Measurements from ENCODE around the gene RAD23A. TPM values are rescaled to one million over a fixed set of nuclear protein-coding genes. Genes with fewer than 3 reads are reported as not detected.
A peak's percentile ranks its signal among the peaks of the same experiment; 100 is the strongest.

Gene RAD23A
- total and polyA plus RNA-seq, 10 of the 15 experiments (the other 5 are each of a cell fraction or from before 2014, with no cell fraction given): 8.8 to 198 (median 119) TPM

DNA sequence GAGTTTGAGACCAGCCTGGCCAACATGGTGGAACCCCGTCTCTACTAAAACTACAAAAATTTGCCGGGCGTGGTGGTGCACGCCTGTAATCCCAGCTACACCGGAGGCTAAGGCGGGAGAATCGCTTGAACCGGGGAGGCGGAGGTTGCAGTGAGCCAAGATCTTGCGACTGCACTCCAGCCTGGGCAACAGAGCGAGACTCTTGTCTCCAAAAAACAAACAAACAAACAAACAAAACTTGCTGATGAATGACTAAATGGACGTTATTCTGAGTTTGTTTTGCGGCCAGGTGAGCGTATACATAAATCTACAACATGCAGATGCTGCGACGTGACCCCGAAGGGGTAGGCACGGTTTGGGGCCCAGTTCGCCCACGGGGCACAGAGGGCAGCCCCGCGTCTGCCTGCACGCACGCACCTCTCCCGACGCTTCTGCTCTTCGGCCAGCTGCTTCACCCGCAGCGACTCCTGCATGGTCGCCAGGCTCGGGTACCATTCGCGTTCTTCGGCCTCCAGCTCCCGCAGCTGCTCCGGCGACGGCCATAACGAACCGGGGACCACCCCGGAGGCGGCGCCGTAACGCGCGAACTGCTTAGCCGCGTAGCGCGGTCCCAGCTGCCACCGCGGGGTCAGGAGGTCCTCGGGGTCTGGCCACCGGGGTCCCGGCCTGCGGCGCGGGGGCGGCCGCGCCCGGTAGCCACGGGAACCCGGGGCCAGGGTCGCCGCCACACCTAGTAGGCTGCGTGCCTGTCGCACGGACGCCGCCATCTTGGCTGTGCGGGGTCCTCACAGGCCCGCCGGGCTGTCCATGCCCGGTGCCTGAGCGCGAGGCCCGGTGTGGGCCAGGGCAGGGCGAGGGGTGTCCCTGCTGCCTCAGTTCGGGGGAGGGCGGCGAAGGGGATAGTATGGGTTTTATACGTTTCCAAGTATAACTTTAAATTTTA is 11.1 kb downstream of the RAD23A start, which contains the start of gene GADD45GIP1 (continued):
- TF ChIP-seq EP300 (IDR thresholded peaks at IDR 0.05; ENCODE audit: borderline replicate concordance in 1 of 2, control insufficient read depth in 1 of 2, low read depth in 2 of 2, low read length in 2 of 2): no peak
- no peak for TF ChIP-seq SMC3 (IDR thresholded peaks at IDR 0.05; ENCODE audit: borderline replicate concordance, low read length)
- no peak for TF ChIP-seq PAX5 (IDR thresholded peaks at IDR 0.05; ENCODE audit: borderline replicate concordance, low read depth, low read length)
- TF ChIP-seq, protein P1, sequence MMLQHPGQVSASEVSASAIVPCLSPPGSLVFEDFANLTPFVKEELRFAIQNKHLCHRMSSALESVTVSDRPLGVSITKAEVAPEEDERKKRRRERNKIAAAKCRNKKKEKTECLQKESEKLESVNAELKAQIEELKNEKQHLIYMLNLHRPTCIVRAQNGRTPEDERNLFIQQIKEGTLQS (IDR thresholded peaks at IDR 0.05; ENCODE audit: borderline replicate concordance, extremely low read depth, low read depth, low read length): no peak
- TF ChIP-seq, protein P2, sequence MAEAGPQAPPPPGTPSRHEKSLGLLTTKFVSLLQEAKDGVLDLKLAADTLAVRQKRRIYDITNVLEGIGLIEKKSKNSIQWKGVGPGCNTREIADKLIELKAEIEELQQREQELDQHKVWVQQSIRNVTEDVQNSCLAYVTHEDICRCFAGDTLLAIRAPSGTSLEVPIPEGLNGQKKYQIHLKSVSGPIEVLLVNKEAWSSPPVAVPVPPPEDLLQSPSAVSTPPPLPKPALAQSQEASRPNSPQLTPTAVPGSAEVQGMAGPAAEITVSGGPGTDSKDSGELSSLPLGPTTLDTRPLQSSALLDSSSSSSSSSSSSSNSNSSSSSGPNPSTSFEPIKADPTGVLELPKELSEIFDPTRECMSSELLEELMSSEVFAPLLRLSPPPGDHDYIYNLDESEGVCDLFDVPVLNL (IDR thresholded peaks at IDR 0.05; ENCODE audit: low read depth, low read length): no peak
- TF ChIP-seq, protein P3, sequence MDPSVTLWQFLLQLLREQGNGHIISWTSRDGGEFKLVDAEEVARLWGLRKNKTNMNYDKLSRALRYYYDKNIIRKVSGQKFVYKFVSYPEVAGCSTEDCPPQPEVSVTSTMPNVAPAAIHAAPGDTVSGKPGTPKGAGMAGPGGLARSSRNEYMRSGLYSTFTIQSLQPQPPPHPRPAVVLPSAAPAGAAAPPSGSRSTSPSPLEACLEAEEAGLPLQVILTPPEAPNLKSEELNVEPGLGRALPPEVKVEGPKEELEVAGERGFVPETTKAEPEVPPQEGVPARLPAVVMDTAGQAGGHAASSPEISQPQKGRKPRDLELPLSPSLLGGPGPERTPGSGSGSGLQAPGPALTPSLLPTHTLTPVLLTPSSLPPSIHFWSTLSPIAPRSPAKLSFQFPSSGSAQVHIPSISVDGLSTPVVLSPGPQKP (IDR thresholded peaks at IDR 0.05; ENCODE audit: low read depth, low read length): no peak
- TF ChIP-seq, protein P4, sequence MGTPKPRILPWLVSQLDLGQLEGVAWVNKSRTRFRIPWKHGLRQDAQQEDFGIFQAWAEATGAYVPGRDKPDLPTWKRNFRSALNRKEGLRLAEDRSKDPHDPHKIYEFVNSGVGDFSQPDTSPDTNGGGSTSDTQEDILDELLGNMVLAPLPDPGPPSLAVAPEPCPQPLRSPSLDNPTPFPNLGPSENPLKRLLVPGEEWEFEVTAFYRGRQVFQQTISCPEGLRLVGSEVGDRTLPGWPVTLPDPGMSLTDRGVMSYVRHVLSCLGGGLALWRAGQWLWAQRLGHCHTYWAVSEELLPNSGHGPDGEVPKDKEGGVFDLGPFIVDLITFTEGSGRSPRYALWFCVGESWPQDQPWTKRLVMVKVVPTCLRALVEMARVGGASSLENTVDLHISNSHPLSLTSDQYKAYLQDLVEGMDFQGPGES (IDR thresholded peaks at IDR 0.05): no peak
- TF ChIP-seq SIN3A (IDR thresholded peaks at IDR 0.05; ENCODE audit: low read depth, low read length): peak; percentile 75
- TF ChIP-seq ZNF274 (IDR thresholded peaks at IDR 0.05; ENCODE audit: insufficient read depth, insufficient read length): no peak
- TF ChIP-seq BRCA1 (IDR thresholded peaks at IDR 0.05; ENCODE audit: low read depth, low read length): no peak
- TF ChIP-seq, protein P5, sequence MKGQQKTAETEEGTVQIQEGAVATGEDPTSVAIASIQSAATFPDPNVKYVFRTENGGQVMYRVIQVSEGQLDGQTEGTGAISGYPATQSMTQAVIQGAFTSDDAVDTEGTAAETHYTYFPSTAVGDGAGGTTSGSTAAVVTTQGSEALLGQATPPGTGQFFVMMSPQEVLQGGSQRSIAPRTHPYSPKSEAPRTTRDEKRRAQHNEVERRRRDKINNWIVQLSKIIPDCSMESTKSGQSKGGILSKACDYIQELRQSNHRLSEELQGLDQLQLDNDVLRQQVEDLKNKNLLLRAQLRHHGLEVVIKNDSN (IDR thresholded peaks at IDR 0.05; ENCODE audit: borderline replicate concordance, extremely low read length, insufficient read depth, low read depth, low read length): no peak
- TF ChIP-seq BHLHE40 (IDR thresholded peaks at IDR 0.05; ENCODE audit: borderline replicate concordance in 1 of 2, low read depth in 2 of 2, low read length in 1 of 2): peak in 1 of 2 experiments; percentile 64; a peak in 2 of 4 replicates
- peak; percentile 91 for TF ChIP-seq DPF2 (IDR thresholded peaks at IDR 0.05)
- TF ChIP-seq, protein P6, sequence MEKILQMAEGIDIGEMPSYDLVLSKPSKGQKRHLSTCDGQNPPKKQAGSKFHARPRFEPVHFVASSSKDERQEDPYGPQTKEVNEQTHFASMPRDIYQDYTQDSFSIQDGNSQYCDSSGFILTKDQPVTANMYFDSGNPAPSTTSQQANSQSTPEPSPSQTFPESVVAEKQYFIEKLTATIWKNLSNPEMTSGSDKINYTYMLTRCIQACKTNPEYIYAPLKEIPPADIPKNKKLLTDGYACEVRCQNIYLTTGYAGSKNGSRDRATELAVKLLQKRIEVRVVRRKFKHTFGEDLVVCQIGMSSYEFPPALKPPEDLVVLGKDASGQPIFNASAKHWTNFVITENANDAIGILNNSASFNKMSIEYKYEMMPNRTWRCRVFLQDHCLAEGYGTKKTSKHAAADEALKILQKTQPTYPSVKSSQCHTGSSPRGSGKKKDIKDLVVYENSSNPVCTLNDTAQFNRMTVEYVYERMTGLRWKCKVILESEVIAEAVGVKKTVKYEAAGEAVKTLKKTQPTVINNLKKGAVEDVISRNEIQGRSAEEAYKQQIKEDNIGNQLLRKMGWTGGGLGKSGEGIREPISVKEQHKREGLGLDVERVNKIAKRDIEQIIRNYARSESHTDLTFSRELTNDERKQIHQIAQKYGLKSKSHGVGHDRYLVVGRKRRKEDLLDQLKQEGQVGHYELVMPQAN (conservative IDR thresholded peaks at IDR 0.05): peak; percentile 96
- no peak for TF ChIP-seq KDM1A (IDR thresholded peaks at IDR 0.05; ENCODE audit: borderline replicate concordance)
- no peak for TF ChIP-seq PAX8 (IDR thresholded peaks at IDR 0.05)
- peak; percentile 80 for TF ChIP-seq BACH1 (IDR thresholded peaks at IDR 0.05; ENCODE audit: borderline replicate concordance)

Measured in GM12878 (cell line).